HG03103 (cell line): Measurements from ENCODE around the gene SRRD.

ENCODE experiments used
- ATAC-seq: cut with Tn5 transposase; IDR thresholded peaks from one replicate; pipeline ENCODE4 v1.9.1; 2021; ENCODE audit warnings: low read depth; ENCODE audit not compliant: unreplicated experiment

Gene SRRD

DNA sequence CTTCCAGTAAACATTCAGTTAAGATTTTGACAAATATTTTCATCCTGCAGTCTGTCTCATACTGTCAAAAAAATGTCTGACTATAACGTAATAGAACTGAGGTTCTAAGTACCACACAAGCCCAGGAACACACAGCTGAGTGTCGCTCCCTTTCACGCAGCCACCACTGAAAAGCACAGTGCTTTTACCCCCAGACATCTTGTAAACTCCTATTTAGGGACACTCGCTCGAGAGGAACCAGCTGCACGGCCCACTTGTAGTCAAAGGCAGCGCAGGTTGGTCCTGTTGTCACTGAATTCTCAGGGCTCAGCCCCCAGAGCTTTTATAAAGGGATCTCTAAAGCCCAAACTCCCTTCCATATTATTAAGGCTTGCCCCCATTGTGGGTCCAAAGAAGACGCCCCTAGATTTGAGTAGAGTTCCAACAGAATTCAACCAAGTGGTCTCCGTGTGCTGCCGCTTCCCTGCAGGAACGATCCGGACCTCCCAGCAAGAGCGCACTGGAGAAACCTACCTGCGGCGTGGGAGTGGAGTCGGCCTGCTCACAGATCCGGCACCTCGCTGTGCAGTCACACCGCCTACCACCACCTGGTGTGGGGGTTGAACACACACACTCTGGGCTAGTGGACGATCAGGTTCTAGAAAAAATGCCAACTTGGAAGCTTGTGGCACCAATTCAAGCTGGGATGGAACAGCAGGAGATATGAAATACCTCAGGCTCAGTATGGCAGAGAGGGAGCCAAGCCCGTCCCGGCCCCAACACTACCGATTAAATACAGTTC, 31.3 kb upstream of the SRRD start:
- no peak for ATAC-seq

DNA sequence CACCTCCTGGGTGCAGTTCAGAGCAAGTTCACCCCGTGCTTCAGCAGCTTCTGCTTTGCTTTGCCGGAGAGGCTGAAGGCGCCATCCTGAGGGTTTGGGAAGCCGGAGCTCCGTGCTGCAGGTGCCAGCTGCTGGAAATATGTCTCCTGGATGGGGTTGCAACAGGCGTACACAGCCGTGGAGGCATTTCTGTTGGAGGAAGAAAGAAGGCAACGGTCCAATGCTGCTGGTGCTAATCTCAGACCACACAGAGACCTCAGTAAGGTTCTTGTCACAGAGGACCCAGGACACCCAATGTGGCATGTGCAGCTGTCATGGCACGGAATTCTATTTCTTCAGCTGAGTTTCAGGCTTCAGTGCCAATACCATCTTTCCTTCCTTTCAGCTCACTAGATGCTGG, 30.5 kb upstream of the SRRD start:
- no peak for ATAC-seq

- ATAC-seq: no peak
Observed at GRCh38 chr22:26453812-26454500, 29.7 kb upstream of the SRRD start.

GRCh38 chr22:26457661-26458272, 25.9 kb upstream of the SRRD start:
- ATAC-seq: no peak

- ATAC-seq: no peak
Observed at GRCh38 chr22:26460202-26460601, 23.5 kb upstream of the SRRD start.

DNA sequence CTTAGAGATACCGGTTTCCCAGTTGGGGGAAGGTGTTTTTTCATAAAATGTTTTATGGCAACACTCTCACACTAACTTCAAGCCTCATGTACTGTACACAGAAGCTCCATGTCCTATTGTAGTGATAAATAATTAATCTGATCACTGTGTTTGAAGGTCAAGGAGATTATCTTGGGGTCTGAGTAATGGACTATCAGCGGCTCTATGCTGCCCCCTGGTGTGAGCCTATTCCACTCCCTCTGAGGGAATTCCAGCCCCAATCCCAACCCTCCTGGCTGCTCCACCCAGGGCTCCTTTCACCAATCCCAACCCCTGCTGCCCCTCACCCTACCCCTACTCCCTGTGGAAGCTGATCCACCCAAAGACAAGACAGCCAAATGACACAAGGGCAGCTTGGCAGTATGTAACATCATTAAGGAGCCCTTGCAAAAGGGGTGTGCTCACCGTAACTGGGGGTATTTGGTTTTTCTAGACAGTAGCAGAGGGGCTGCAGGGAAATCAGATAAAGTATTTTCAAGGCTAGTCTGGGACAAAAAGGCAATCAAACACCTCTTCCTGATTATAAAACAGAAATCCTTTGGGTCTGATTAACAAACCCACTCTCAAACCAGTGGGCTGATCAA, 22.4 kb upstream of the SRRD start:
- no peak for ATAC-seq

DNA sequence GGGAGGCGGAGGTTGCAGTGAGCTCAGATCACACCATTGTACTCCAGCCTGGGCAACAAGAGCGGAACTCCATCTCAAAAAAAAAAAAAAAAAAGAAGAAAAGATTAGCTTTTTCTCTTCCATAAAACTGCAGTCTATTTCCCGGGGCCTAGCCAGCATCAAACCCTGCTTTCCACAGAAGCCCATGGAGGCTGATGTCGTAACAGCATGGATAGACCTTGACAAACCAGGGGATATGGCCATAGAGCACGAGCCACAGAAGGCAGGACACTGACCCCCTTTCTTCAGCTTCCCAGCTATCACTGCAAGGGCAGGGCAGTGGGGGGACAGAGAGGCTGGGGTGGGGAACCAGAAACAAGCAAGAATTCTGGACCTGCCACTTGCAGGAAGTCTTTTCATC, 21.6 kb upstream of the SRRD start:
- ATAC-seq: no peak

DNA sequence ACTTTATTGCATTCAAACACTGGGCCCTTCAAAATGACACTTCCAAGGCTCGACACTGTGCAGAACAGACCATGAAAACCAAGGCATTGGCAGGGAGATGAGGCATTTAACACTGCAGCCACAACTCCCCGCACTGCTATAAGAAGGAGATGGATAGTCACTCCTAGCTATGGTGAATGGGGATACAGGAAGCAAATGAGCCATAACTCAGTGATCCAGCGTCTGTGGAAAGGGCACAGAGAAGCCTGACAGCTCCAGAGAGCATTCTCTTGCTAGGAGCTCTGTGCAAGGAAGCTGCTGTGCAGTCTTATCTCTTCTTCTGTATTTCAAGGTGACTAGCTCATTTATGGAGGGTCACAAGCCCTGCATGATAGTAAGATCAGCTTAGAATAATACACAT, 21.0 kb upstream of the SRRD start:
- no peak for ATAC-seq

DNA sequence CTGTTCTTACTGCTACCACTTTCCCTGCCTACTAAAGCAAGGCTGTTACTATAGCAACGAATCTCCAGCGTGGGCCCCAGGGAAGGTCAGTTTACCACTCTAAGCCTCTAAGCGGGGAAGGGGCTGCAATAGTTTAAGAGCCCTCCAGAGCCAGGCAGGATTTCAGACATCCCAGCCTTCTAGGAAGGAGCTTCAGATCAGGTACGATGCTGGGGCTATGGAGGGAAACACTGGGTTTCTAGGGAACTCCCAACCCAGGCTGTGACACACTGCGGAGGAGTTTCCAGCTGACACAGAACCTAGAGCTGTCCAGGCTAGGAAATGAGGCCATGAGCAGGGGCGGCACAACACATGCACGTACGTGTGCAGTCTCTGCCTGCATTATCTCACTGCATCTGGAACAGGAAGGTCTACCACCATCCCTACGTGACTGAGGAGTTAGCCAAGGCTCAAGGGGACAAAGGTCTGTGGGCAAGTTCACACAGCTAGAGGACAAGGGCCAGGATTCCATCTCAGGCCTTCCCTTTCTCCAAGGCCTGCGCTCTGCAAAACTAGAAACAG, 20.5 kb upstream of the SRRD start:
- ATAC-seq: no peak

- no peak for ATAC-seq
Observed at GRCh38 chr22:26463688-26464087, 20.0 kb upstream of the SRRD start.

DNA sequence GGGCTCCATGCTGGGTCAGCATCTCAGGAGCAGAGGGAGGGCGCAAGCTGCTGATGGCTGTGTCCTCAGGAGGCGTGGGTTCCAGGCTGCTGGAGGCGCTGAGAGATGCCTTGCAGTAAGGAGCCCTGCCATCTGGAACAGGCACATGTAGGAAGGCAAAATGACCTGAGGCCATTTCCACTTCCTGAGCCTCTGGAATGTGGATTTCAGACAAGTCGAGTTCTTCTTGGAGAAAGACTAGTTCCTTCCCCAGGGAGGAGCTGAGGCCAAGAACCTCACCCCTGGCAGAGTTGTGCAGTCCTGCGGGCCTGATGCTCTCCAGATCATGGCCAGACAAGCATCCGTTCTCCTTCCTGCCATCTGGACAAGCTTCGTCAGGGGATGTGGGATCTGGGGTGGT, 19.4 kb upstream of the SRRD start:
- ATAC-seq: no peak

- ATAC-seq: no peak
Observed at GRCh38 chr22:26466196-26466595, 17.5 kb upstream of the SRRD start.

GRCh38 chr22:26470807-26471206, 12.9 kb upstream of the SRRD start:
- ATAC-seq: no peak

DNA sequence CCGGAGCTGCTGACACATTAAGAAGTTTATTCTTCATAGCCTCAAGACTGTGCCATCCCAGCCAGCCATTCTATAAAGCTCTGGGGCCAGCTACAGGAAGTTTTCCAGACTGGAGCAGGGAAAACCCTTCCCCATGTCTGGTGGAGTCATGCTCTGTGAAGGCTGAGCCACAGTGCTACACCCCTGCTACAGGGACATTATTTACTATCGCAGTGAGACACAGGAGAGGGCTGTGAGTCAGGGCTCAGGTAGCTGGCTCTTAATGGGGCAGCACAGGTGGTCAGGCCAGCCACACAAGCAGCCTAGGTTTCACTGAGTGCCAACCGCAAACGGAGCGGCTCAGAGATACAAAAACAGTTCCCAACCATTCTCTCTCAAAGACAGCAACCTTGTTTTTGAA, 12.2 kb upstream of the SRRD start:
- ATAC-seq: no peak

GRCh38 chr22:26474682-26475081, 9.0 kb upstream of the SRRD start:
- ATAC-seq: no peak

DNA sequence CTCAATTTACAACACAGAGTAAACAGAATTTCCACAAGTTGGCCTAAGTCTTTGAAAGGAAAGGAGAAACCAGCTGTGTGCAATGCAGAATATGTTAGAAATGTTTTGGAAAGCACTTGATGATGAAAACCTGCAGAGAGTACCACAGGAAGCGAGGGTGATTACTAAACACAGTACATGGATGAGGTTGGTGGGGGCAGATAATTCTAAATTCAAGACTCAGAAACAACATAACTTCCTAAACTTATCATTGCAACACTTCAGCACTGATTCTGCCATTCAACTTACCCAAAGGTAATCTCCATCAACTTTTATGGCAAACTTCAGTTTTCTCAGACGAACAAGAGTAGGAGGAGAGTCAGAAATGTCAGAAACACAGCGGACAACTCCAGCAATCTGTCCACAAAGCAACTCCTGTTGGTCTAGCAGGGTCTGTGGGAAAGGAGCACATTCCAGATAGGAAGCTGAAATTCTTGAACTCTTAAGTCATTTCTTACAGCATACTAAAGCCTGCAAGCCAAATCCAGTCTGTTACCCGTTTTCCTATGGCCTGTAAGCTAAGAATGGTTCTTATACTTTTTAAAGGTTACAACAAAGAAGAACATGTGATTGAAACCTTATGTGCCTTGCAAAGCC, 6.9 kb upstream of the SRRD start:
- ATAC-seq: no peak

DNA sequence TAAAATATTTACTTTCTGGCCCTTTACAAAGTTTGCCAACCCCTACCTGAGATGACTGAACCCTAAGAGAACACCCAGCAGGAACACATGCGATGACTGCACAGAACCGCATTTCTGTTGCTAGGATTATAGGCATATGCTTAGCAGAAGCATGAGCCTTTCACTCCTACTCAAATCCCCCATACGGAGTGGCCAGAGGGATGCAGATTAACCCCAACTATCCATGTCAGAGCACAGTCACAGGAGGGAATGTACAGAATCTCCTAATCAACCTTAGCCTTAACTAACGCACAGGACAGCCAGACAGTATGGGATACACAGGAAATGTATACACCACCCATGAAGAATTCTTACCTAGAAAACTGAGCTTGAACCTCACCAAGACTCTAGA, 6.3 kb upstream of the SRRD start:
- no peak for ATAC-seq

DNA sequence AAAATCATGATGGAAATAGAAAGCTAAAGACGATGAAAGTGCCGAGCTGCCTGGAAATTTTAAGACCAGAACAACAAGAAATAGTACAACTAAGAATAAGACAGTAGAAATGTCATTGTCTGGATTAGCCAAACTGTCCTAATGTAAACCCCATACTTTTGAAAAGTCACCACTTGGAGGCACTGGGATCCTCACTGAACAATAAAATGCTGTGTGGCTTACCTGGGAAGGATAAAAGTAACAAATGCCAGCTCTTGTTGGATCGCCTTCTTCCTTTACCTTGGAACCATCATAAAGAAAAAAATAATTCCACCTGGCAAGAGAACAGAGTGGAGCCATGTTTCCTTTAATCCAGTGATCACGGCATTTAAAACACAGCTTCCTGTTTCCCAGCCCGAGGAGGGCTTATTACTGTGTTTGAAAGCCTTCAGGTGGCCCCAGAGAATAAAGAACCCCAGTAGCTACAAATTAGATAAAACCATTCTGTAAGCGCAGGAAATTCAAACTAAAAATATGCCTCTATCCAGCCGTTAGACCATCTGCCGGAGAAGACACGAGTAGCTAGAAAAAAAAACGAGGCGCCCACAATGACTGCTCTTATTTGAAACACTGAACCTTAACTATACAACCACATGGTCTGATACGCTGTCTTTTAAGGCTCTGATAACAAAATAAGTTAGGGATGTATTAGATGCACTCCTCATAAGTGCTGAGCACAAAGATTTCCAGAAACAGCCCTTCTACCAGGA, 4.5 kb upstream of the SRRD start:
- ATAC-seq: no peak

DNA sequence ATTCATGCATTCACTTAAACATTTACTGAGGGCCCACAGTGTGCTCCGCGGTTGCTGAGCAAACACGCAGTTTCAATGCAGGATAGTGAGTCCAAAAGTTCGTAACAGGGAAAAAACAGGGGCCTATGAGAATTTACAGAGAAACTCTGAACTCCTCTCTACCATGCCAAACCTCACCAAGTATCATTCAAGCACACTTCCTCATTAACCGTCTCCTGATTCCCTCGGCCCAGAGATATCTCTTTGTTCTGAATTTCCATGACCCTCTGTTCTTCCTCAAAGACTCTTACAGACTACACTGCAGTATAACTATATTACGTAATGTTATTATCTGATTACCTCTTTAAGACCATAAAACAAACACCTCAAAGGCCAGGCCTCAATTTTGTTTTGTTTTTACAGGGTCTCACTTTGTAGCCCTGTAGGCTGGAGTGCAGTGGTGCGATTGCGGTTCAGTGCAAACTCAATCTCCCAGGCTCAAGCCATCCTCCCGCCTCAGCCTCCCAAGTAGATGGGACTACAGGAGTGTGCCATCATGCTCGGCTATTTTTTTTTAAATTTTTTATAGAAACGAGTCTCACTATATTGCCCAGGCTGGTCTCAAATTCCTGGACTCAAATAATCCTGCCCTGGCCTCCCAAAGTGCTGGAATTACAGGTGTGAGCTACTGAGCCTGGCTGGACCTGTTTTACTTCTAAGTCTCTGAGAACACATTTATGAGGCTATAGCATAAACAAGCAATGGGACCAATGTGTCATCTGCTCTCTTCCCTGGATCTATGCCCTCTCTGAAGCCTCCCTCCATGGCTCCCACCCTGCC, 3.7 kb upstream of the SRRD start:
- ATAC-seq: no peak
